GM21515 (cell line): ENCODE data around the gene TIMM8A.
A peak's percentile ranks its signal among the peaks of the same experiment; 100 is the strongest.

ENCODE experiments used
- ATAC-seq: cut with Tn5 transposase; IDR thresholded peaks from one replicate; pipeline ENCODE4 v1.9.1; 2021; ENCODE audit not compliant: unreplicated experiment

TIMM8A gene

GRCh38 chrX:101348452-101349192, at the start of gene TIMM8A:
TSS of gene TIMM8A (minus strand) at chrX:101348742. CDS start at chrX:101348664, 78 bp downstream.
- ATAC-seq: peak; percentile 99

- no peak for ATAC-seq
Measured at GRCh38 chrX:101397779-101398178, 49.2 kb upstream of the TIMM8A start.

GRCh38 chrX:101395789-101396188, 47.2 kb upstream of the TIMM8A start:
- ATAC-seq: no peak

- ATAC-seq: no peak
Measured at GRCh38 chrX:101394372-101394771, 45.8 kb upstream of the TIMM8A start.

GRCh38 chrX:101393530-101394305, 45.2 kb upstream of the TIMM8A start:
- ATAC-seq: no peak

- no peak for ATAC-seq
Measured at GRCh38 chrX:101391831-101392230, 43.3 kb upstream of the TIMM8A start.

GRCh38 chrX:101390664-101391525, 42.4 kb upstream of the TIMM8A start, which contains the start of gene RPL36A:
TSS of gene RPL36A (plus strand) at chrX:101391011. CDS start at chrX:101391044, 33 bp downstream.
- ATAC-seq: peak; percentile 86

- ATAC-seq: no peak
Measured at GRCh38 chrX:101388604-101389003, 40.1 kb upstream of the TIMM8A start.

- no peak for ATAC-seq
Measured at GRCh38 chrX:101386542-101386885, 38.0 kb upstream of the TIMM8A start.

GRCh38 chrX:101385795-101386541, 37.4 kb upstream of the TIMM8A start, which contains the start of gene BTK:
TSS of gene BTK (minus strand) at chrX:101386191. CDS start at chrX:101375284, 10,907 bp downstream.
- ATAC-seq: peak; percentile 63

GRCh38 chrX:101385026-101385684, 36.6 kb upstream of the TIMM8A start:
- no peak for ATAC-seq

GRCh38 chrX:101383679-101384205, 35.2 kb upstream of the TIMM8A start:
- ATAC-seq: peak; percentile 74

- ATAC-seq: no peak
Measured at GRCh38 chrX:101377547-101377946, 29.0 kb upstream of the TIMM8A start.

- peak; percentile 74 for ATAC-seq
Measured at GRCh38 chrX:101370888-101371504, 22.5 kb upstream of the TIMM8A start.

GRCh38 chrX:101369687-101370086, 21.1 kb upstream of the TIMM8A start:
- no peak for ATAC-seq

GRCh38 chrX:101368800-101369199, 20.3 kb upstream of the TIMM8A start:
- no peak for ATAC-seq

GRCh38 chrX:101365301-101365795, 16.8 kb upstream of the TIMM8A start:
- no peak for ATAC-seq

- no peak for ATAC-seq
Measured at GRCh38 chrX:101362757-101363156, 14.2 kb upstream of the TIMM8A start.

- ATAC-seq: no peak
Measured at GRCh38 chrX:101362116-101362515, 13.6 kb upstream of the TIMM8A start.
